HG03103 (cell line): ENCODE results near the gene ZNF107.
"Not testable (repeated sequence)": the region's sequence is repeated elsewhere in the genome, so short reads cannot be mapped to it uniquely, and the experiment has no call there.

Experiments
- ATAC-seq: cut with Tn5 transposase; IDR thresholded peaks from one replicate; pipeline ENCODE4 v1.9.1; 2021; ENCODE audit warnings: low read depth; ENCODE audit not compliant: unreplicated experiment

The ZNF107 gene

DNA sequence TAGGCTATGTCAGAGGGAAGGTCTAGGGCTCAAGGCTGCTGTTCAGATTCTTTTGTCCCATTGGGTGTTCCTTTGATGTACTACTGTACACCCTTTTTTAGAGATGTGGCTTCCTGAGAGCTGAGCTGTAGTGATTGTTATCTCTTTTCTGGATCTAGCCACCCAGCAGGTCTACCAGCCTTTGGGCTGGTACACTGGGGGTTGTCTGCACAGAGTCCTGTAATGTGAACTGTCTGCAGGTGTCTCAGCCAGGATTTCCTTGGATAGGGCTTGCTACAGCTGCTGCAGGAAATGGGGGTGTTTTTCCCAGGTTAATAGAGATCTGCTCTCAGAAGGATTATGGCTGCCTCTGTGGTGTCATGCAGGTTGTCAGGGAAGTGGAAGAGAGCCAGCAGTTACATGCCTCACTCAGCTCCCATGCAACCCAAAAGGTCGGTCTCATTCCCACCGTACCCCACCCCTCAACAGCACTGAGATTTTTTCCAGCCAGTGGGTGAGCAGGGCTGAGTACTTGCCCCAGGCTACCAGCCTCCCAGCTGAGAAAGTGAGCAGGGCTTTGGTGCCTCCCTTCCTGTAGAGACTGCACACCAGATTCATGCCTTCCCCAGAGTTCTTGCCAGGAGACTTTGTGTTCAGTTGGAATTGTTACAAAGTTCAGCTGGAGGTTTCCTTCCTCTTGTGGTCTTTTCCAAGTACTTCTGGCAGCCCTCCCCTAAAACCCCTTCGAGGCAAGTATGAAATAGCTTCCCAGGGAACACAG is 63.3 kb downstream of the ZNF107 start:
- no peak for ATAC-seq

DNA sequence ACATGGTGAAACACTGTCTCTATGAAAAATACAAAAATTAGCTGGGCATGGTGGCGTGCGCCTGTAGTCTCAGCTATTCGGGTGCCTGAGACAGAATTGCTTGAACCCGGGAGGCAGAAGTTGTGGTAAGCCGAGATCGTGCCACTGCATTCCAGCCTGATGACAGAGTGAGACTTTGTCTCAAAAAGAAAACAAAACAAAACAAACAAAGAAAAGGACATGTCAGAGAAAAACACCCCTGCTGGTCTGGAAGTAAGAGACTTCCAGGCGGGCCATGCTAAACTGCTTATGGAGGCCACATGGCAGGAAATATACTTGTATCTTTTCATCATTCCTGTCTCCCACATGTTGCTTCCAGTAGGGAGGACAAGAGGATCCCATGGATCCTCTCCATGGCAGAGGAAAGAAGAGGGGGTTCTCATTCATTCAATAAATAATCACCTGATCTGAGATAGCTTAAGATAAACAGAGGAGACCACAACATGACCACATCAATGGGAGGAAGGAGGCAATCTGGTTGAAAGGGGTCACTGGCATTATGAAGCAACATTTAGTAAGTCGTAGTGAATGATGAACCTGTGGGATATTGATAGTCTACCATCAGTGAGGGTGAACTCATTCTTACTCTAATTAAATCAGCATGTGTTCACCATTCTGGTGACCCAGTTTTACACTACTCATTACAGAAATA is 67.8 kb downstream of the ZNF107 start:
- no peak for ATAC-seq

GRCh38 chr7:64736575-64736974 is 70.6 kb downstream of the ZNF107 start:
- ATAC-seq, result no peak

GRCh38 chr7:64738403-64738802 is 72.5 kb downstream of the ZNF107 start:
- ATAC-seq, result not testable (repeated sequence)

GRCh38 chr7:64738953-64739352 is 73.0 kb downstream of the ZNF107 start:
- ATAC-seq, result not testable (repeated sequence)

DNA sequence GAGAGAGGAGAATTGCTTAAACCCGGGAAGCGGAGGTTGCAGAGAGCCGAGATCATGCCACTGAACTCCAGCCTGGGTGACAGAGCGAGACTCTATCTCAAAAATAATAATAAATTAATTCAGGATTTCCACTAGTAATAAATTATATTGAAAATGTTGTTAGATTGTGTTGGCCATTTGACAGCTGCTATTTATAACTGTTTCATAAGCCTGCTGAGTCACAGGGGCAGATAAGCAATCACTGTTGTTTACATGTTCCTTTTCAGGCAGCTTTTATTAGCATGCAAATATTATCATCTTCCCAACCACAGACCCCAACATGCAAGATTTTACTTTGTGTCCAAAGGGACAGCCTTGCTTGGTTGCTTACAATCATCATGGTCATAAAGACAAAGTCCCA is 78.7 kb downstream of the ZNF107 start:
- no peak for ATAC-seq

GRCh38 chr7:64747802-64748201 is 81.9 kb downstream of the ZNF107 start:
- no peak for ATAC-seq

- no peak for ATAC-seq
Measured at GRCh38 chr7:64753032-64753431, 87.1 kb downstream of the ZNF107 start.

DNA sequence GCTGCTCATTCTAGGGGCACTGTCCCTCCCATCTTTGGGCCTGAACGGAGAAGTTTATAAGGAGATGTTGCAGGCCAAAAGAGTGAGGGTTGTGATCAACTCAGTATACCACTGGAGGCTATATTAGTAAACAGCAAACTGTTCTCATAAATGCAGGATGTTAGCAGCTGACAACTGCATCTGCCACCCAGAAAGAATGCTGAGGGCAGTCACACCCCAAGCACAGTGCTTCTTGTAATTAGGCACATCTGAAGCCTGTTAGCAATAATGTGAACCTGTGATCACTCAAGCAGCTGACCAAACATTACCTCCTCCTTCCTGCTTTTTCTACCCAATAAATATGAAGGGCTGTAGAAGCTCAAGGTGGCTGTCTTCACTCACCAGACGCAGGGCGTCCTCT is 89.9 kb downstream of the ZNF107 start:
- ATAC-seq, result no peak

DNA sequence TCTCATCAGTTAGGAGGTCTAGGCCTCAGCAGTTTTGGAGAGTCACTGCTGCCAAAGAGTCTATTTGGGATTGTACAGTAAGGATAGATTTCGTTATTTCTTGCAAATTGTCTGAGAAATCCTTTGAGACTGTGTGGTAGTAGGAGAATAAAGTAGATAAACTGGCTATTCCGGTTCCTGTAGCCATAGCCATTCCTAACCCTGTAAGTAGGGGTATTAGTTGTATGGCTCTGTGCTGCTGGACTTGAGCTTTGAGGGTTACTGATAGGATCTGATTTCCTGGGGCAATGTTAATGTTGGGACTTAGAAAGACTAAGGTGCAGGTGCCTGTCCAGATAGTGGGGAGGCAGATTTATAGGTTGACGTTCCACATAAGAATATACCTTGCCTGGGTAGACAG is 92.2 kb downstream of the ZNF107 start:
- no peak for ATAC-seq
